GM23248 (cell line): ENCODE data around the gene RPGRIP1L. TPM values are rescaled to one million over a fixed set of nuclear protein-coding genes. Genes with fewer than 3 reads are reported as not detected.

ENCODE experiments used
- DNase-seq: peaks from one replicate; pipeline ENCODE4 v3.0.0-alpha.2; 2015
- H2AFZ ChIP-seq: fragments of 200-600 bp; sonication (generic); 2 replicates; pipeline ENCODE4 v1.6.1; 2016; ENCODE audit warnings: antibody characterized with exemption
- H3F3A ChIP-seq: fragments of 200-600 bp; sonication (generic); 2 replicates; pipeline ENCODE4 v1.6.1; 2016; ENCODE audit warnings: mild to moderate bottlenecking, antibody characterized with exemption, mixed run types; ENCODE audit not compliant: insufficient read depth
- H3K27ac ChIP-seq: fragments of 200-600 bp; sonication (generic); 2 replicates; pipeline ENCODE4 v1.5.1; 2016; ENCODE audit warnings: mild to moderate bottlenecking
- H3K27me3 ChIP-seq: fragments of 200-600 bp; sonication (generic); replicated peaks from 2 replicates; pipeline ENCODE4 v1.6.1; 2016; ENCODE audit warnings: mild to moderate bottlenecking; ENCODE audit not compliant: insufficient read depth
- H3K36me3 ChIP-seq: fragments of 200-600 bp; sonication (generic); 2 replicates; pipeline ENCODE4 v1.6.1; 2016; ENCODE audit warnings: low read depth, mild to moderate bottlenecking
- H3K4me1 ChIP-seq: fragments of 200-600 bp; sonication (generic); 2 replicates; pipeline ENCODE4 v1.6.1; 2016; ENCODE audit warnings: mild to moderate bottlenecking; ENCODE audit not compliant: insufficient read depth
- H3K4me2 ChIP-seq: fragments of 200-600 bp; sonication (generic); one replicate; pipeline ENCODE4 v1.6.1; 2016; ENCODE audit warnings: mild to moderate bottlenecking; ENCODE audit not compliant: unreplicated experiment
- H3K4me3 ChIP-seq: fragments of 200-600 bp; sonication (generic); 2 replicates; pipeline ENCODE4 v1.5.1; 2016; ENCODE audit warnings: mild to moderate bottlenecking
- H3K79me2 ChIP-seq: fragments of 200-600 bp; sonication (generic); 2 replicates; pipeline ENCODE4 v1.6.1; 2016; ENCODE audit warnings: mild to moderate bottlenecking; ENCODE audit not compliant: insufficient read depth
- H3K9ac ChIP-seq: fragments of 200-600 bp; sonication (generic); 2 replicates; pipeline ENCODE4 v1.6.1; 2016; ENCODE audit warnings: mild to moderate bottlenecking
- H3K9me2 ChIP-seq: fragments of 200-600 bp; sonication (generic); 2 replicates; pipeline ENCODE4 v1.6.1; 2016; ENCODE audit warnings: mixed run types, mild to moderate bottlenecking, moderate library complexity; ENCODE audit not compliant: insufficient read depth
- H3K9me3 ChIP-seq: fragments of 200-600 bp; sonication (generic); one replicate; pipeline ENCODE4 v1.6.1; 2017; ENCODE audit warnings: low read depth
- H4K20me1 ChIP-seq: fragments of 200-600 bp; sonication (generic); 2 replicates; pipeline ENCODE4 v1.6.0; 2016; ENCODE audit not compliant: insufficient read depth
- EZH2 ChIP-seq: fragments of 200-600 bp; sonication (generic); IDR thresholded peaks from 2 replicates; pipeline ENCODE4 v1.6.1; 2018; ENCODE audit warnings: antibody characterized with exemption, mild to moderate bottlenecking; ENCODE audit not compliant: insufficient read depth, poor library complexity, severe bottlenecking
- EZH2phosphoT487 ChIP-seq: fragments of 200-600 bp; sonication (generic); IDR thresholded peaks from 2 replicates; pipeline ENCODE4 v1.6.1; 2018; ENCODE audit warnings: antibody characterized with exemption, moderate library complexity, mild to moderate bottlenecking, low read depth; ENCODE audit not compliant: insufficient read depth
- WGBS, 2 experiments: methylation state at CpG; one replicate each; pipeline ENCODE4 v1.1.6; 2015 to 2017; ENCODE audit warnings: low lambda C conversion rate in 2 of 2, low coverage in 1 of 2; ENCODE audit errors: missing lambda C conversion rate in 2 of 2; 5-methylcytosine and 5-hydroxymethylcytosine counted together
- in situ Hi-C: fragments of 300-500 bp; cut with MboI; formaldehyde crosslinking; loops from 2 replicates; pipeline ENCODE4 v1.15.0; 2020
- polyA plus RNA-seq: library from polyadenylated mRNA; unstranded; fragments of >200 nt; fragmentation: Nextera tagmentation; extraction: Ambion mirVana; gene quantifications from 2 replicates; pipeline ENCODE4 v1.2.1, GENCODE V29; 2016
- total RNA-seq: library from RNA; depleted of rRNA; stranded (reverse); fragments of >200 nt; shearing (Covaris generic); gene quantifications from 2 replicates; pipeline ENCODE4 v1.2.3, GENCODE V29; 2014

RPGRIP1L gene
- total and polyA plus RNA-seq, 2 experiments from 2014 or later, result 16.3 to 16.8 TPM

GRCh38 chr16:53678155-53678554 lies 25.5 kb downstream of the RPGRIP1L start:
- Histone ChIP-seq H3K4me1 (peaks cover 13% of the 10 kb centered on the region), H3K9ac (no peak overlapping the region), H3K4me2 (no peak overlapping the region), H3K36me3 (no peaks in the 10 kb centered on the region), H3K27me3 (no peaks in the 10 kb centered on the region), H3K79me2 (0 out of 2 replicates have a peak, but pooled peaks cover 7% of the 10 kb centered on the region), H3K4me3 (no peak overlapping the region), H3K9me3 (no peaks in the 10 kb centered on the region), H2AFZ (no peak overlapping the region), H3K27ac (no peak overlapping the region), H3F3A (0 out of 2 replicates have a peak, but pooled peaks cover 11% of the 10 kb centered on the region), H4K20me1 (no peaks in the 10 kb centered on the region), H3K9me2 (no peaks in the 10 kb centered on the region)
- DNase-seq, result no peak
- WGBS, 2 experiments, result 35 to 41% methylated on average over 1 of the region's 1 CpG
- TF ChIP-seq EZH2 (no peak), EZH2phosphoT487 (no peak)
- in situ Hi-C loops, result no loop called here

DNA sequence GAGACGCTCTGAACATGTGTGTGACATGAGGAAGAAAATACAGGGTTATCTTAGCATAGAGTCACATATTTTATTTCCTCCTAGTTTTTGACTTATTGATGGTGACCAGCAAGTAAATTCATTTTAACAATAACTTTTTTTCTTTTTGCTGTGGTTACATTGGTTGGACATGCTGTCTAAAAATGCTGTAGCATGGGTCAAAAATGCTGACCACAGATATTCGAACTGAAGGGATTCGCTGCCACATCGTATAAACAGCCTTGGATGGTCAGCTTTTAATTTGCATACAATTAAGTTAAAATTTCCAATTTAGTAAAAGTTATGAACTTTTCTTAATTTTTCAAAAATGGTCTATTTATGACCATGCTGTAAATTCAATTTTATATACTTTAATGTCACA lies 30.5 kb downstream of the RPGRIP1L start:
- TF ChIP-seq EZH2phosphoT487, result no peak
- no peak for TF ChIP-seq EZH2
- Histone ChIP-seq H3K9me3 (no peaks in the 10 kb centered on the region), H3F3A (no peaks in the 10 kb centered on the region), H3K4me2 (no peak overlapping the region), H3K79me2 (0 out of 2 replicates have a peak, but pooled peaks cover 7% of the 10 kb centered on the region), H3K9ac (no peak overlapping the region), H3K27ac (no peak overlapping the region), H3K36me3 (no peaks in the 10 kb centered on the region), H3K4me3 (no peak overlapping the region), H2AFZ (no peak overlapping the region), H4K20me1 (no peaks in the 10 kb centered on the region), H3K9me2 (no peaks in the 10 kb centered on the region), H3K27me3 (no peaks in the 10 kb centered on the region), H3K4me1 (peaks cover 24% of the 10 kb centered on the region)
- DNase-seq, result no peak
- 84 to 85% methylated on average over 4 of the region's 4 CpGs for WGBS, 2 experiments
- in situ Hi-C loops, result no loop called here

DNA sequence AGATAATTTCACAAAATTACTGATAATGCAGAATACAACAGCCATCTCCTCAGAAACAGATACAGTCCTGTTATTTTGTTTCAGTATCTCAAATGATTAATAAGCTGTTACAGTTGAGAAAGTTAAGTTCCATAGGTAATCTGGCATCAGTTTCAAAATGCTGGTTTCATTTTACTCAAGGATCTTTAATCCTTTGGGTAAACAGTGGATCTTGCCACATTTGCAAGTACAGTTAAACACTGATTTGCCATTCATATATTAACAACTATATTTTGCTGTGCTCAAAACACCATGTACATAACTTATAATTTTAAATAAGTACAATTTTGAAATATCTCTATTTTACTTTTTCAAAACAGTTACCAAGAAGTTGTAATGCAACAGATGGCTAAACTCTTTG lies 31.2 kb downstream of the RPGRIP1L start:
- Histone ChIP-seq H3F3A (peaks cover under 1% of the 10 kb centered on the region; the same call in 1 of the 2 replicates), H3K79me2 (0 out of 2 replicates have a peak, but pooled peaks cover 6% of the 10 kb centered on the region), H3K9ac (peak overlapping the region; percentile 33), H2AFZ (peak overlapping the region; percentile 49; the same call in 1 of the 2 replicates), H3K4me1 (peaks cover 23% of the 10 kb centered on the region), H3K27me3 (no peaks in the 10 kb centered on the region), H3K27ac (no peak overlapping the region), H3K9me3 (no peaks in the 10 kb centered on the region), H3K9me2 (no peaks in the 10 kb centered on the region), H3K4me3 (peak overlapping the region; percentile 41), H3K36me3 (no peaks in the 10 kb centered on the region), H4K20me1 (no peaks in the 10 kb centered on the region), H3K4me2 (peak overlapping the region; percentile 60)
- in situ Hi-C loops, result no loop called here
- TF ChIP-seq EZH2phosphoT487, result no peak
- TF ChIP-seq EZH2, result no peak
- DNase-seq, result no peak

- H4K20me1 ChIP-seq, result no peaks in the 10 kb centered on the region
- no peak overlapping the region for H3K9ac ChIP-seq
- no peaks in the 10 kb centered on the region for H3K36me3 ChIP-seq
- no peak overlapping the region for H3K4me3 ChIP-seq
- H3F3A ChIP-seq, result peaks cover 32% of the 10 kb centered on the region
- no peak overlapping the region for H3K4me2 ChIP-seq
- peaks cover 52% of the 10 kb centered on the region for H3K4me1 ChIP-seq
- DNase-seq, result peak; percentile 40
- H2AFZ ChIP-seq, result no peak overlapping the region
- no peaks in the 10 kb centered on the region for H3K79me2 ChIP-seq
- 27 to 28% methylated on average over 2 of the region's 2 CpGs for WGBS, 2 experiments
- H3K27ac ChIP-seq, result no peak overlapping the region
- H3K9me3 ChIP-seq, result no peaks in the 10 kb centered on the region
- no peaks in the 10 kb centered on the region for H3K9me2 ChIP-seq
- no peaks in the 10 kb centered on the region for H3K27me3 ChIP-seq
- in situ Hi-C loops, result loop anchor here (10.0 kb wide), 1 partner anchor 1266 kb away; the partner anchor contains the start of gene IRX5
- TF ChIP-seq EZH2phosphoT487, result no peak
- no peak for TF ChIP-seq EZH2
Observed at GRCh38 chr16:53668869-53669268, 34.8 kb downstream of the RPGRIP1L start.

DNA sequence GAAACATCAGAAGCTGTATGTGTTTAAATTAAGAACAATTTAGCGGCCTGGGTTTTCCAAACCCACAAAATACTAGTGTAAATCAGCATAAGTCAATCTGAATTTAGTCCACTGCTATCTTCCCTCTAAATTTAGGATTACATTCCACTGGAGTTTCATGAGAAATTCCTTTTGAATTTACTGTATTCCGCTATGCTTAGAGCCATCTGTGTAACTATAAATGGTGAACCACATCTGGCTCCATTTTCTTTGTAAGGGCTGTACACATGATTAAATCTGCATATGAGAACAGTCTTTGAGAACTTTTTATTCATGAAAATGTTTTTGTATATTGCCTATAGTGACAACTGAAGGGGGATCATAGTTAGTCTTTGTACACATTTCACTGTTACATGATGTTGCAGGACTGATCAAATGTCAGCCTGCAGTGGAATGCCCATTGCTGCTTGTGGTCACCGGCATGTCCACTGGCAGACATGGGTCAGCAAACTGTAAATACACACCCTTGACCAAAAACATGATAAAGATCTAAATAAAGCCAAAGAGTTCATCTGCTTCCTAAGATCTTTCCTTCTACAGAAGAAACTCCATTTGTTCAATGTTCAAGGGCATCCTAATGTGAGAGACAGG lies 36.8 kb downstream of the RPGRIP1L start:
- Histone ChIP-seq H3K9ac (no peak overlapping the region), H3F3A (peaks cover 49% of the 10 kb centered on the region), H2AFZ (no peak overlapping the region), H3K27ac (peak overlapping the region; percentile 40), H4K20me1 (no peaks in the 10 kb centered on the region), H3K9me2 (no peaks in the 10 kb centered on the region), H3K36me3 (no peaks in the 10 kb centered on the region), H3K4me3 (no peak overlapping the region), H3K4me1 (peaks cover 63% of the 10 kb centered on the region), H3K9me3 (no peaks in the 10 kb centered on the region), H3K27me3 (no peaks in the 10 kb centered on the region), H3K4me2 (peak overlapping the region; percentile 83), H3K79me2 (no peaks in the 10 kb centered on the region)
- in situ Hi-C loops, result loop anchor here (10.0 kb wide), 1 partner anchor 1268 kb away; the partner anchor contains the start of gene IRX5
- no peak for DNase-seq
- TF ChIP-seq EZH2 (no peak), EZH2phosphoT487 (no peak)
- WGBS, 2 experiments, result 56 to 68% methylated on average over 3 of the region's 3 CpGs
